Superior temporal gyrus (tissue), 1 donor: ENCODE data around the gene RPS3A.
A peak's percentile ranks its signal among the peaks of the same experiment; 100 is the strongest.
"Not testable (repeated sequence)": the region's sequence is repeated elsewhere in the genome, so short reads cannot be mapped to it uniquely, and the experiment has no call there.

Experiments
- DNase-seq: peaks from one replicate; pipeline ENCODE4 v3.0.0-alpha.2; 2016; ENCODE audit errors: extremely low spot score

RPS3A gene

GRCh38 chr4:151099229-151099975 is at the start of gene RPS3A:
Gene RPS3A (plus strand): TSS chr4:151099628. CDS start chr4:151099653, 25 bp downstream.
- peak; percentile 98 for DNase-seq

GRCh38 chr4:151052785-151053184 is 46.6 kb upstream of the RPS3A start:
- DNase-seq, result no peak

GRCh38 chr4:151055539-151055938 is 43.9 kb upstream of the RPS3A start:
- no peak for DNase-seq

- DNase-seq, result not testable (repeated sequence)
Observed at GRCh38 chr4:151063143-151063542, 36.3 kb upstream of the RPS3A start.

GRCh38 chr4:151067316-151067970 is 32.0 kb upstream of the RPS3A start:
- DNase-seq, result peak; percentile 20

- no peak for DNase-seq
Observed at GRCh38 chr4:151074416-151074916, 25.0 kb upstream of the RPS3A start.

- DNase-seq, result not testable (repeated sequence)
Observed at GRCh38 chr4:151077978-151078377, 21.4 kb upstream of the RPS3A start.

GRCh38 chr4:151087467-151087866 is 12.0 kb upstream of the RPS3A start:
- DNase-seq, result no peak

GRCh38 chr4:151091047-151091446 is 8.4 kb upstream of the RPS3A start:
- no peak for DNase-seq

GRCh38 chr4:151092488-151092887 is 6.9 kb upstream of the RPS3A start:
- DNase-seq, result no peak

GRCh38 chr4:151093203-151093602 is 6.2 kb upstream of the RPS3A start:
- DNase-seq, result no peak

GRCh38 chr4:151094290-151094751 is 5.1 kb upstream of the RPS3A start:
- no peak for DNase-seq

GRCh38 chr4:151095142-151095541 is 4.3 kb upstream of the RPS3A start:
- DNase-seq, result no peak

GRCh38 chr4:151097759-151098158 is 1.7 kb upstream of the RPS3A start:
- no peak for DNase-seq

GRCh38 chr4:151098979-151099228 is 524 bp upstream of the RPS3A start:
- no peak for DNase-seq

GRCh38 chr4:151099976-151100417 is 569 bp downstream of the RPS3A start:
- peak; percentile 55 for DNase-seq

- DNase-seq, result no peak
Observed at GRCh38 chr4:151100531-151100930, 1.1 kb downstream of the RPS3A start.

- peak; percentile 10 for DNase-seq
Observed at GRCh38 chr4:151103758-151104157, 4.3 kb downstream of the RPS3A start.

- DNase-seq, result peak; percentile 8
Observed at GRCh38 chr4:151104621-151105020, 5.2 kb downstream of the RPS3A start.

- DNase-seq, result no peak
Observed at GRCh38 chr4:151105454-151106032, 6.1 kb downstream of the RPS3A start.

GRCh38 chr4:151107063-151107462 is 7.6 kb downstream of the RPS3A start:
- DNase-seq, result no peak

- DNase-seq, result no peak
Observed at GRCh38 chr4:151110236-151110635, 10.8 kb downstream of the RPS3A start.

- no peak for DNase-seq
Observed at GRCh38 chr4:151114338-151114737, 14.9 kb downstream of the RPS3A start.
